HG02943 (cell line): ENCODE results near the gene GFER.

Source experiments
- ATAC-seq: cut with Tn5 transposase; IDR thresholded peaks from one replicate; pipeline ENCODE4 v1.9.1; 2021; ENCODE audit warnings: mild to moderate bottlenecking, low read depth, moderate library complexity; ENCODE audit not compliant: unreplicated experiment

Gene GFER

DNA sequence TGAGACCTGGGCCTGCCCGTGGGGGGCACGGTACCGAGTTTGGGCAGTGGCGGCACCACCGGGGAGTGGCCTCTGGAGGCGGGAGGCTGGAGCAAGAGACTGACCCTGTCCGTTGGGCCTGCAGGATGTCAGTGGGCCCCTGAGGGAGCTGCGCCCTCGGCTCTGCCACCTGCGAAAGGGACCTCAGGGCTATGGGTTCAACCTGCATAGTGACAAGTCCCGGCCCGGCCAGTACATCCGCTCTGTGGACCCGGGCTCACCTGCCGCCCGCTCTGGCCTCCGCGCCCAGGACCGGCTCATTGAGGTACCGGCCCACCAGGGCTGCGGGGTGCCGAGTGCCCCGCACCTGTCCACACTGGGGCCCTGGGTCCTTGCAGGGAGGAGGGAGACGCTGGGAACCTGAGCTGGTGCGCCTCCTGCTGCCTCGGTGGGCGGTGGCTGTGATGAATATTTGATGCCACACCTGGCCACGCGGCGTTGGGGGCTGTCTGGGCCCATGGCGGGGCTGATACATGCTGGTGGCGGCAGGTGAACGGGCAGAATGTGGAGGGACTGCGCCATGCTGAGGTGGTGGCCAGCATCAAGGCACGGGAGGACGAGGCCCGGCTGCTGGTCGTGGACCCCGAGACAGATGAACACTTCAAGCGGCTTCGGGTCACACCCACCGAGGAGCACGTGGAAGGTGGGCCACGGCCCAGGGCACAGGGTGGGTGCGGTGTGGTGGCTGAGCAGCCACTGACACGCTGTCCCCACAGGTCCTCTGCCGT, 52.4 kb downstream of the GFER start:
- no peak for ATAC-seq

DNA sequence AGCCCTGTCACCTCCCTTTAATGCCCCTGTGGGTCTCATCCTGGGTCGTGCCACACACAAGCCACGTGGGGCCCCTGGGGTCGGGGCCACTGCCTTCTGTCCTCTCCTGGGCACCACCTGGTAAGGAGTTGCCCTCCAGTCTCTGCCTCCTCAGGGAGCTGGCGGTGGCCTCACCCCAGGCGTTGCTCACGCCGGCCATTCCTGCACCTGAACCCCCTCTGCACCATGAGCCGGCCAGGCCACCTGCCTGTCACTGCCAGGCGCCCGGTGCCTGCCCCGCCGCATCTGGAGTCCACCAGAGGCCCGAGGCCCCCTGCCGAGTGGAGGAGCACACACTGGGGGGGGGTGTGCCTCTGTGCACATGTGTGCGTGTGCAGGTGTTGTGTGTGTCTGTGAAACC, 53.1 kb downstream of the GFER start:
- no peak for ATAC-seq
